Stimulated activated CD4-positive, alpha-beta T cell treated with anti-CD3 and anti-CD28 coated beads, Interleukin-1b, Interleukin-23, amount 100 ng/mL, for 24 hours (primary cell): ENCODE results near the gene TPBGL.

Experiments used
- DNase-seq, 4 experiments: peaks; one replicate each; pipeline ENCODE4 v3.0.0-alpha.2; 2020; ENCODE audit warnings: low read depth in 4 of 4, low spot score in 1 of 4

Gene TPBGL

DNA sequence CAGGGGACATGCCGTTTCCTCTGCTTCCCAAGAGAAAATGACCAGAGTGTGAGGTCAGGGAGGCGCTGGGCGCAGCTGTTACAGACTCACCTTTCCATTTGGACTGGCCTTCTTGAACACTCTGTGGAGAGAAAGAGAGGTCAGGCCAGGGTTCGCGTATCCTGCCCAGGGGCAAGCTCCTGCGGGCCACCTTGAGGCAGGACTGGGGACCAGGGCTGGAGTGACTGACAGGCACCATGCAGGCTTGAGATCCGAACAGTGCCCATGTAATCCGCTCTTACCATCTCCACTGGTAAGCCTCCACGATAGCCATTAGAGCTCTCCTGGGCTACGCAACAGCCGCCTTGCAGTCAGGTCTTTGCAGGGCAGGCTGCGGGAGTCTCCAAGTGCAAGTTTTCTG, 49.3 kb downstream of the TPBGL start:
- no peak for DNase-seq

DNA sequence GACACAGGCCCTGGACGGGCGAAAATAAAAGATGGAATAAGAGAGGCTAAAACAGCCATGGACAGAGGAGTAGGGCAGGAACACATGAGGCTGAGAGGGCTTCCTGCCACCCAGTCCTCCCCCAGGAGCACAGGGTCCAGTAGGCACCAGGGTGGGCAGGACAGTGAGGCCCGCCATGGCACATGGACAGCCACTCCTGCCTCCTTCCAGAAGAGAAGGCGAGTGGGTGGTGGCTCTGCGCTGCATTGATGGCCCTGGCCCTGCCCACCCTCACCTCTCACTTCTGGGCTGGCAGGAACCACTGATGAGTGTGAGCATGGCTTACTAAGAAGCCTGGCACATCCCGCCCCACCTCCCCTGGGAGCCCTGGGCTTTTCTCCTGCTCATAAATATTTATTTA, 51.2 kb downstream of the TPBGL start:
- DNase-seq, result no peak

DNA sequence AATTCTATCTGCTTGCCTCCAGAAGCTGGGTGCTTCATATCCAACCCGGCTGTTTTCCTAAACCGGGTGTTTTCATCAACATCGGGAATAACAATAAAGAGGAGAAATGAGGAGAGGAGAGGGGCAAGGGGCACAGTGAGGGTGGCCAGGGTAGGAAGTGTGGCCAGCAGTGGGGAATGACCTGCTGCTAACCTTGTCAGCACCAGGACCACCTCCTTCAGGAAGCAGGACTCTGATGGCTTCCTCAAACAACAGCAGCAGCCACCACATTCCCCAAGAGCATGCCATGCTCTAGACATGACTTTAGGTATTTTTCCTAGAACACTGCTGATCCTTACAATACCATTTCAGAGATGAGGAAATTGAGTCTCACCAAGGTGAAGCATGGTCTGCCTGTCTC, 52.4 kb downstream of the TPBGL start:
- no peak for DNase-seq
